Measurements from ENCODE around the gene EHD3. TPM values are rescaled to one million over a fixed set of nuclear protein-coding genes. Genes with fewer than 3 reads are reported as not detected.

EHD3 gene
- total and polyA plus RNA-seq, 2 of the 13 experiments (the other 11 are each of a cell fraction or from before 2014, with no cell fraction given), result 0.20 to 0.69 TPM

DNA sequence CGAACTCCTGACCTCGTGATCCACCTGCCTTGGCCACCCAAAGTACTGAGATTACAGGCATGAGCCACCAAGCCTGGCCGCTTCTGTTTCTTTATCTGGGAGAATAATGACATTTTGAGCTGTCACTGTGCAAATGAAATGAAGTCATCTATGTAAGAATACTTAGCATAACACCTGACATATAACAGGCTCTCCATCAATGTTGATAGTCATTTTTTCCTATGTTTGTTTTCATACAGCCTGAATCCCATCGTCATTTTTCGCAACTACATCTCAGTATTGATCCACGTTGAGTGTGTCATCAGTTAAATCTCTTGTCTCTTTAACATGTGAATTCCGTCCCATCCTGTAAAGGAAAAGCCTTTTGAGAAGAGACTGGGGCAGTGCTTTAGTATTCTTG lies 10.2 kb upstream of the EHD3 start:
- Histone ChIP-seq H3K4me1 (ENCODE audit: insufficient read depth, low read length) (no peaks in the 10 kb centered on the region), H3K4me2 (ENCODE audit: low read depth, low read length) (no peak overlapping the region), H3K27ac (ENCODE audit: extremely low read length, insufficient read depth, low read length) (no peak overlapping the region), H4K20me1 (ENCODE audit: insufficient read depth, low read length) (no peaks in the 10 kb centered on the region), H3K79me2 (ENCODE audit: insufficient read depth, low read length) (no peaks in the 10 kb centered on the region), H3K9ac (ENCODE audit: insufficient read depth, low read depth, low read length) (no peak overlapping the region), H3K27me3 (ENCODE audit: control insufficient read depth in 1 of 2, insufficient read depth in 2 of 2, low read length in 2 of 2) (peaks cover 0 to 25% of the 10 kb centered on the region in 2 experiments; a peak in 3 of 5 replicates), H2AFZ (ENCODE audit: low read length) (no peak overlapping the region), H3K4me3 (replicated peaks in 1 of 3; ENCODE audit: insufficient read depth in 1 of 3, low read depth in 2 of 3, low read length in 3 of 3) (no peak overlapping the region), H3K9me3 (ENCODE audit: low read length) (no peaks in the 10 kb centered on the region), H3K36me3 (replicated peaks in 1 of 2; ENCODE audit: control insufficient read depth in 1 of 2, insufficient read depth in 2 of 2, low read length in 2 of 2) (no peaks in the 10 kb centered on the region)
- POLR2A ChIA-PET, result no interaction called here
- intact Hi-C loops (cut with micrococcal nuclease; ENCODE audit: unreplicated experiment), result loop anchor here (5.0 kb wide), 1 partner anchor 876 kb away; no protein-coding TSS in a partner anchor
- FAIRE-seq (no peak), DNase-seq (ENCODE audit: low spot score) (no peak), ATAC-seq (no peak)
- TF ChIP-seq, protein P1, sequence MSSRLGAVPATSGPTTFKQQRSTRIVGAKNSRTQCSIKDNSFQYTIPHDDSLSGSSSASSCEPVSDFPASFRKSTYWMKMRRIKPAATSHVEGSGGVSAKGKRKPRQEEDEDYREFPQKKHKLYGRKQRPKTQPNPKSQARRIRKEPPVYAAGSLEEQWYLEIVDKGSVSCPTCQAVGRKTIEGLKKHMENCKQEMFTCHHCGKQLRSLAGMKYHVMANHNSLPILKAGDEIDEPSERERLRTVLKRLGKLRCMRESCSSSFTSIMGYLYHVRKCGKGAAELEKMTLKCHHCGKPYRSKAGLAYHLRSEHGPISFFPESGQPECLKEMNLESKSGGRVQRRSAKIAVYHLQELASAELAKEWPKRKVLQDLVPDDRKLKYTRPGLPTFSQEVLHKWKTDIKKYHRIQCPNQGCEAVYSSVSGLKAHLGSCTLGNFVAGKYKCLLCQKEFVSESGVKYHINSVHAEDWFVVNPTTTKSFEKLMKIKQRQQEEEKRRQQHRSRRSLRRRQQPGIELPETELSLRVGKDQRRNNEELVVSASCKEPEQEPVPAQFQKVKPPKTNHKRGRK (CRISPR knock-in tag; IDR thresholded peaks at IDR 0.05), result no peak
- TF ChIP-seq ZNF572 (CRISPR knock-in tag; IDR thresholded peaks at IDR 0.05) (no peak), NPAS2 (CRISPR knock-in tag; IDR thresholded peaks at IDR 0.05; ENCODE audit: borderline replicate concordance) (no peak), ZNF253 (CRISPR knock-in tag; IDR thresholded peaks at IDR 0.05; ENCODE audit: borderline replicate concordance) (no peak), ZFY (CRISPR knock-in tag; IDR thresholded peaks at IDR 0.05) (no peak), TARDBP (CRISPR knock-in tag; IDR thresholded peaks at IDR 0.05) (no peak), ZNF644 (CRISPR knock-in tag; IDR thresholded peaks at IDR 0.05; ENCODE audit: low read depth) (no peak)
- TF ChIP-seq, protein P2, sequence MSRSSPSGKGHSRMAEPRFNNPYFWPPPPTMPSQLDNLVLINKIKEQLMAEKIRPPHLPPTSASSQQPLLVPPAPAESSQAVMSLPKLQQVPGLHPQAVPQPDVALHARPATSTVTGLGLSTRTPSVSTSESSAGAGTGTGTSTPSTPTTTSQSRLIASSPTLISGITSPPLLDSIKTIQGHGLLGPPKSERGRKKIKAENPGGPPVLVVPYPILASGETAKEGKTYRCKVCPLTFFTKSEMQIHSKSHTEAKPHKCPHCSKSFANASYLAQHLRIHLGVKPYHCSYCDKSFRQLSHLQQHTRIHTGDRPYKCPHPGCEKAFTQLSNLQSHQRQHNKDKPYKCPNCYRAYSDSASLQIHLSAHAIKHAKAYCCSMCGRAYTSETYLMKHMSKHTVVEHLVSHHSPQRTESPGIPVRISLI (CRISPR knock-in tag; IDR thresholded peaks at IDR 0.05; ENCODE audit: borderline replicate concordance), result no peak
- TF ChIP-seq, protein P3, sequence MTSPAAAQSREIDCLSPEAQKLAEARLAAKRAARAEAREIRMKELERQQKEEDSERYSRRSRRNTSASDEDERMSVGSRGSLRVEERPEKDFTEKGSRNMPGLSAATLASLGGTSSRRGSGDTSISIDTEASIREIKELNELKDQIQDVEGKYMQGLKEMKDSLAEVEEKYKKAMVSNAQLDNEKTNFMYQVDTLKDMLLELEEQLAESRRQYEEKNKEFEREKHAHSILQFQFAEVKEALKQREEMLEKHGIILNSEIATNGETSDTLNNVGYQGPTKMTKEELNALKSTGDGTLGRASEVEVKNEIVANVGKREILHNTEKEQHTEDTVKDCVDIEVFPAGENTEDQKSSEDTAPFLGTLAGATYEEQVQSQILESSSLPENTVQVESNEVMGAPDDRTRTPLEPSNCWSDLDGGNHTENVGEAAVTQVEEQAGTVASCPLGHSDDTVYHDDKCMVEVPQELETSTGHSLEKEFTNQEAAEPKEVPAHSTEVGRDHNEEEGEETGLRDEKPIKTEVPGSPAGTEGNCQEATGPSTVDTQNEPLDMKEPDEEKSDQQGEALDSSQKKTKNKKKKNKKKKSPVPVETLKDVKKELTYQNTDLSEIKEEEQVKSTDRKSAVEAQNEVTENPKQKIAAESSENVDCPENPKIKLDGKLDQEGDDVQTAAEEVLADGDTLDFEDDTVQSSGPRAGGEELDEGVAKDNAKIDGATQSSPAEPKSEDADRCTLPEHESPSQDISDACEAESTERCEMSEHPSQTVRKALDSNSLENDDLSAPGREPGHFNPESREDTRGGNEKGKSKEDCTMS (CRISPR knock-in tag; conservative IDR thresholded peaks at IDR 0.05), result no peak
- no TSS peak for BruUV-seq (replicated peaks)
- WGBS (ENCODE audit: low lambda C conversion rate), result 16% methylated on average over 7 of the region's 7 CpGs
- in situ Hi-C loops (cut with HindIII; ENCODE audit: extremely low pct_ligation_motif_present, low pct_unique_long_range_greater_than_20kb), result no loop called here
- CTCF ChIA-PET (ENCODE audit: low intra/inter-chr PET ratio, low total read pairs), result no interaction called here

Data from HepG2 (cell line).